GM12801 (cell line): ENCODE results near the gene DAW1.

Experiments used
- TF ChIP-seq, protein P1 (sequence below): IDR thresholded peaks from one replicate; pipeline ENCODE4 v1.5.1; 2011; ENCODE audit warnings: control low read depth; ENCODE audit not compliant: insufficient read length; ENCODE audit errors: extremely low read depth

DAW1 gene

GRCh38 chr2:227876300-227876801 lies 4.9 kb downstream of the DAW1 start:
- TF ChIP-seq, protein P1, sequence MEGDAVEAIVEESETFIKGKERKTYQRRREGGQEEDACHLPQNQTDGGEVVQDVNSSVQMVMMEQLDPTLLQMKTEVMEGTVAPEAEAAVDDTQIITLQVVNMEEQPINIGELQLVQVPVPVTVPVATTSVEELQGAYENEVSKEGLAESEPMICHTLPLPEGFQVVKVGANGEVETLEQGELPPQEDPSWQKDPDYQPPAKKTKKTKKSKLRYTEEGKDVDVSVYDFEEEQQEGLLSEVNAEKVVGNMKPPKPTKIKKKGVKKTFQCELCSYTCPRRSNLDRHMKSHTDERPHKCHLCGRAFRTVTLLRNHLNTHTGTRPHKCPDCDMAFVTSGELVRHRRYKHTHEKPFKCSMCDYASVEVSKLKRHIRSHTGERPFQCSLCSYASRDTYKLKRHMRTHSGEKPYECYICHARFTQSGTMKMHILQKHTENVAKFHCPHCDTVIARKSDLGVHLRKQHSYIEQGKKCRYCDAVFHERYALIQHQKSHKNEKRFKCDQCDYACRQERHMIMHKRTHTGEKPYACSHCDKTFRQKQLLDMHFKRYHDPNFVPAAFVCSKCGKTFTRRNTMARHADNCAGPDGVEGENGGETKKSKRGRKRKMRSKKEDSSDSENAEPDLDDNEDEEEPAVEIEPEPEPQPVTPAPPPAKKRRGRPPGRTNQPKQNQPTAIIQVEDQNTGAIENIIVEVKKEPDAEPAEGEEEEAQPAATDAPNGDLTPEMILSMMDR, result no peak

DNA sequence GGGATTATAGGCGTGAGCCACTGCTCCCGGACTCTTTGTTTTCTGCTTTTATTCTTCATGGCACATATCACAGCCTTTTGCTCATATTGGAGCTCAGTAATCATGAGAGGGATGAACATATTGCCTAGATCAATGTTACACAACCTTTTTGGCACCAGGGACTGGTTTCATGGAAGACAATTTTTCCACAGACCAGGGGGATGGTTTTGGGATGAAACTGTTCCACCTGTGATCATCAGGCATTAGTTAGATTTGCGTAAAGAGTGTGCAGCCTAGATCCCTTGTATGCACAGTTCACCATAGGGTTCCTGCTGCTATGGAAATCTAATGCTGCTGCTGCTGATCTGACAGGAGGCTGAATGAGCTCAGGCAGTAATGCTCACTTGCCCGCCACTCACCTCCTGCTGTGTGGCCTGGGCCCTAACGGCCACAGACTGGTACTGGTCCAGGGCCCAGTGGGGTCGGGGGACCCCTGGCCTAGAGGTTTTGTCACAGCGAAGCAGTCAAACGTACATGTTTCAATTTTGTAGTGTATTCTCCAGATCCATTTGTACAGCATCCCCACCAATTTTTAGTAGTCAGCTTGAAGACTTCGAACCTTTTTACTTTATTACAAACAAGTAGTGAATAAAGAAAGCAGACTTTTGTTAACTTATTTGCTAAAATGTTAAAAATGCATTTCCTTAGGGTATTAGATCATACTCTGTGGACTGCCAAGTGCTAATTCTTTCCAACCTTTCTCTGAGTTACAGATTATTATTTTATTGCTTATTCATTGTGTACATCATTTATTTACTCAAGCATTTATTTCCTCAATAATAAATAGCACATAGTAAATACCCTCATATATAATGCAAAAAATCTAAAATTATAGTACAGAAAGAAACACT lies 6.2 kb downstream of the DAW1 start:
- TF ChIP-seq, protein P1, result no peak

- TF ChIP-seq, protein P1, result no peak
Measured at GRCh38 chr2:227880460-227880859, 9.0 kb downstream of the DAW1 start.

GRCh38 chr2:227881866-227882517 lies 10.6 kb downstream of the DAW1 start:
- TF ChIP-seq, protein P1, result no peak

DNA sequence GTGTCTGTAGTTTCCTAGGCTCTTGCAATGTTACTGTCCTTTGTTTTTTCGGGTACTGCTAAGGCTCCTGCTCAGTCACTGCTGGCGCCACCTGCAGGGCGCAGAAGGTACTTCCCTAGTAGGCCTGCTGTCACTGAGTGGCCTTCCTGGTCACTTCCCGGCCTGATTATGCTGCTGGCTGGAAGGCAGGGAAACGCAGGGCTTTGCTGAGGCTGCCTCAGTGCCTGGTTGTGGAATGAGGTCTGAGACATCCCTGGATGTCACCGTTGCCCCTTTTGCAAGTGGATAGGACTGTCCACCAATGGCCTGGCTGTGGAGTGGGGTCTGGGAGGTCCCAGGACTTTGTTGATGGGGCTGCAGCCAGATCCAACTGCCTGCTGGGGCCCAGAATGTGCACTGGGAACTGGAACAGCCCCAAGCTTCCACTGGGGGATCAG lies 13.1 kb downstream of the DAW1 start:
- TF ChIP-seq, protein P1, result no peak

GRCh38 chr2:227886149-227886548 lies 14.7 kb downstream of the DAW1 start:
- TF ChIP-seq, protein P1, result no peak

GRCh38 chr2:227888289-227888688 lies 16.9 kb downstream of the DAW1 start:
- TF ChIP-seq, protein P1, result no peak
